ENCODE measurements around the gene DND1.

- no peak for TF ChIP-seq GATA2 (IDR thresholded peaks at IDR 0.05; ENCODE audit: low read depth, low read length)
- no peak for TF ChIP-seq GATA3 (IDR thresholded peaks at IDR 0.05; ENCODE audit: low read depth, low read length)
Measured at GRCh38 chr5:140718266-140718592, 44.9 kb upstream of the DND1 start.
